Measurements from ENCODE around the gene CARD10. TPM values are rescaled to one million over a fixed set of nuclear protein-coding genes. Genes with fewer than 3 reads are reported as not detected.
"Not testable (repeated sequence)": the region's sequence is repeated elsewhere in the genome, so short reads cannot be mapped to it uniquely, and the experiment has no call there.

CARD10 gene
- total RNA-seq, 2 donors from 2014 or later: 4.2 to 5.8 TPM

GRCh38 chr22:37472418-37473006, 46.7 kb downstream of the CARD10 start:
- no peak overlapping the region for H3K4me3 ChIP-seq
- no peak overlapping the region for H3K27ac ChIP-seq
- peak in 1 of 2 donors; percentile 55 for TF ChIP-seq CTCF (IDR thresholded peaks at IDR 0.05)
- H3K9me3 ChIP-seq: no peaks in the 10 kb centered on the region
- no peaks in the 10 kb centered on the region for H3K4me1 ChIP-seq
- no peak for DNase-seq (ENCODE audit: low spot score)
- no peaks in the 10 kb centered on the region for H3K36me3 ChIP-seq
- H3K27me3 ChIP-seq: no peaks in the 10 kb centered on the region

GRCh38 chr22:37471727-37472417, 47.3 kb downstream of the CARD10 start:
- Histone ChIP-seq H3K4me3 (no peak overlapping the region), H3K36me3 (no peaks in the 10 kb centered on the region), H3K9me3 (no peaks in the 10 kb centered on the region), H3K27me3 (no peaks in the 10 kb centered on the region), H3K27ac (no peak overlapping the region), H3K4me1 (no peaks in the 10 kb centered on the region)
- DNase-seq (ENCODE audit: low spot score): no peak
- no peak for TF ChIP-seq CTCF (IDR thresholded peaks at IDR 0.05)

- no peak for TF ChIP-seq CTCF (IDR thresholded peaks at IDR 0.05)
- Histone ChIP-seq H3K27me3 (no peaks in the 10 kb centered on the region), H3K9me3 (no peaks in the 10 kb centered on the region), H3K4me3 (no peak overlapping the region), H3K36me3 (no peaks in the 10 kb centered on the region), H3K27ac (no peak overlapping the region), H3K4me1 (no peaks in the 10 kb centered on the region)
- no peak for DNase-seq (ENCODE audit: low spot score)
Measured at GRCh38 chr22:37470087-37470445, 49.1 kb downstream of the CARD10 start.

GRCh38 chr22:37469416-37470086, 49.7 kb downstream of the CARD10 start:
- no peak for DNase-seq (ENCODE audit: low spot score)

GRCh38 chr22:37468201-37468695, 51.0 kb downstream of the CARD10 start:
- not testable (repeated sequence) for DNase-seq (ENCODE audit: low spot score); H3K36me3 ChIP-seq; H3K9me3 ChIP-seq; H3K4me1 ChIP-seq; H3K27me3 ChIP-seq; H3K27ac ChIP-seq; H3K4me3 ChIP-seq

More at GRCh38 chr22:37469416-37470086, 49.7 kb downstream of the CARD10 start:
- H3K4me1 ChIP-seq: no peaks in the 10 kb centered on the region
- no peaks in the 10 kb centered on the region for H3K27me3 ChIP-seq
- H3K36me3 ChIP-seq: no peaks in the 10 kb centered on the region
- no peak overlapping the region for H3K27ac ChIP-seq
- no peak overlapping the region for H3K4me3 ChIP-seq
- no peak for TF ChIP-seq CTCF (IDR thresholded peaks at IDR 0.05)
- H3K9me3 ChIP-seq: no peaks in the 10 kb centered on the region

- no peaks in the 10 kb centered on the region for H3K36me3 ChIP-seq
- no peaks in the 10 kb centered on the region for H3K4me1 ChIP-seq
- H3K27me3 ChIP-seq: no peaks in the 10 kb centered on the region
- no peak overlapping the region for H3K4me3 ChIP-seq
- no peak for TF ChIP-seq CTCF (IDR thresholded peaks at IDR 0.05)
- no peak overlapping the region for H3K27ac ChIP-seq
- H3K9me3 ChIP-seq: no peaks in the 10 kb centered on the region
- no peak for DNase-seq (ENCODE audit: low spot score)
Measured at GRCh38 chr22:37467391-37467955, 51.7 kb downstream of the CARD10 start.

Measured in right atrium auricular region (tissue), 2 donors.